Muscle of leg (tissue), 11 donors: ENCODE data around the gene WDR1. TPM values are rescaled to one million over a fixed set of nuclear protein-coding genes. Genes with fewer than 3 reads are reported as not detected.
A peak's percentile ranks its signal among the peaks of the same experiment; 100 is the strongest.

Experiments used
- DNase-seq: peaks from one replicate; pipeline ENCODE4 v3.0.0; 2013
- H3K27ac ChIP-seq: one replicate; pipeline ENCODE4 v1.5.1; 2013; ENCODE audit warnings: mild to moderate bottlenecking, low read length, control low read depth
- H3K27me3 ChIP-seq: one replicate; pipeline ENCODE4 v1.6.1; 2013; ENCODE audit warnings: low read length; ENCODE audit not compliant: control insufficient read depth, insufficient read depth
- H3K36me3 ChIP-seq: one replicate; pipeline ENCODE4 v1.6.1; 2013; ENCODE audit warnings: low read length; ENCODE audit not compliant: control insufficient read depth, insufficient read depth
- H3K4me1 ChIP-seq: one replicate; pipeline ENCODE4 v1.6.1; 2013; ENCODE audit warnings: low read length; ENCODE audit not compliant: control insufficient read depth, insufficient read depth
- H3K4me3 ChIP-seq: one replicate; pipeline ENCODE4 v1.5.1; 2013; ENCODE audit warnings: low read length, control low read depth
- H3K9me3 ChIP-seq: replicated peaks from 2 replicates; pipeline ENCODE4 v1.6.1; 2013; ENCODE audit warnings: low read depth, low read length; ENCODE audit not compliant: control insufficient read depth
- WGBS: methylation state at CpG from one replicate; pipeline ENCODE4 v1.1.5; 2013; ENCODE audit warnings: missing lambda C conversion rate; ENCODE audit not compliant: insufficient coverage; 5-methylcytosine and 5-hydroxymethylcytosine counted together
- polyA plus RNA-seq, 8 donors: library from polyadenylated mRNA; unstranded; fragments of 120-200 nt; gene quantifications; one replicate each; pipeline versions ENCODE4 v1.2.1 to v1.2.3, GENCODE V29; 2013; ENCODE audit warnings: inconsistent platforms in 1 of 8, low replicate concordance in 1 of 8; ENCODE audit not compliant: insufficient read length in 8 of 8, insufficient read depth in 1 of 8
- total RNA-seq: library from RNA; stranded (reverse); fragments of 120-200 nt; gene quantifications from one replicate; pipeline ENCODE4 v1.2.4, GENCODE V29; 2013

WDR1 gene
- total and polyA plus RNA-seq, 9 donors = 97.0 to 178 (median 152) TPM

DNA sequence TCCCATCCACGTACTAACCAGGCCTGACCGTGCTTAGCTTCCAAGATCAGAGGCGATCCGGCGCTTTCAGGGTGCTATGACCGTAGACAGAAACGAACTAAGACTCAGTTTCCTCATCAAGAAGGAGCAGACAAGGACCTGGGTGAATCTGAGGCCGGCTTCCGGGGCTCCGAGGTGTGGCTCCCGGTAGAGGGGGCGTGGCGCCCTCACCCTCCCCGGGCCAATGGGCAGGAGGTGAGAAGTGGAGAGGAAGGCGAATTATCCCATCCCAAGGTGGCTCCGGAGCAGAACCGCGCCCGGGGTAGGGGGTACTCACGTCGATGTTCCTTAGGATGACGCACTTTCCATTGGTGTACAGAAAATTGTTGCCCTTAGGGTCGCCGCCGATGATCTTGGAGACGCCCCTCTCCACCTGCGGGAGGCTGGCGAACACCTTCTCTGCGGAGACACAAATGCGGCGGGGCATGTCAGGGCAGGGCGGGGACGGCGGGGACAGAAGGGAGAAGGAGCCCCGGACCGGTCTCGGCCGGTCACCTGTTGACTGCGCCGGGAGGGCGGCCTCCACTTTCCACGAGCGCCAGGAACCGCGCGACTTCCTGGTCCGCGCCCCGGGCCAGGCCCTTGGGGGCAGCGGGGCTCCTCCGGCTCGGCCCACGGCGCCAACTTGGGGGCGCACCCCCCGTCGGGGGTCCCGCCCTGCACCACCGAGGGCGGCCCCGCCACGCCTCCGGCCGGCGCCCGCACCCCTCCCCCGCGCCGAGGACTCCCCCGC is 616 bp downstream of the WDR1 start:
- Histone ChIP-seq H3K4me3 (peak overlapping the region; percentile 75), H3K27ac (peak overlapping the region; percentile 60), H3K27me3 (no peaks in the 10 kb centered on the region), H3K36me3 (peaks cover 50% of the 10 kb centered on the region), H3K4me1 (peaks cover 66% of the 10 kb centered on the region), H3K9me3 (no peaks in the 10 kb centered on the region)
- 1% methylated on average over 64 of the region's 70 CpGs for WGBS
- DNase-seq = peak; percentile 54

DNA sequence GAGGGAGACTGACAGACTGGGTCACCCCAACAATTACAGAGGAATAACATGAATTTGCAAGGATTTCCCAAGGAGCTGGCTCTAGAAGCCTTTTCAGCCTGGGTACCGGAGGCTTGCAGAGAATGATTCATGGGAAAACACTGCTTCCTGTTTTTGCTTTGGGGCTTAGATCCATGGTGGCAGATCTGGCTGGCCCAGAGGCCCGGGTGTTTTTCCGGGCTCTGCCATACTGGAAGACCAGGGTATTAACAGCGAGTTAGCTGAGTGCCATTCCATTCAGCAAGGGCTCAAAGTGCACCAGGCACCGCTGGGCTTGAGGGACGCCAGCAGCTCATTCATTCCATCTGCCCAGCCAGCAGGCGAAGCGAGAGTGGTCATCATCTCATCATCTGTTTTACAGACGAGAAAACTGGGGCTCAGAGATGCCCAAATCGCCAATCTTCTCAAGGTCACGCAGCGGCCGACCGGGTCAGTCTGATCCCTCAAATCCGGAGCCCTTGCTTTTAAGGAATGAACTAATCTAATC is 1.3 kb downstream of the WDR1 start:
- WGBS = 57% methylated on average over 13 of the region's 15 CpGs
- Histone ChIP-seq H3K36me3 (peaks cover 56% of the 10 kb centered on the region), H3K27me3 (no peaks in the 10 kb centered on the region), H3K27ac (peak overlapping the region; percentile 60), H3K4me3 (peak overlapping the region; percentile 75), H3K4me1 (peaks cover 66% of the 10 kb centered on the region), H3K9me3 (no peaks in the 10 kb centered on the region)
- DNase-seq = no peak

DNA sequence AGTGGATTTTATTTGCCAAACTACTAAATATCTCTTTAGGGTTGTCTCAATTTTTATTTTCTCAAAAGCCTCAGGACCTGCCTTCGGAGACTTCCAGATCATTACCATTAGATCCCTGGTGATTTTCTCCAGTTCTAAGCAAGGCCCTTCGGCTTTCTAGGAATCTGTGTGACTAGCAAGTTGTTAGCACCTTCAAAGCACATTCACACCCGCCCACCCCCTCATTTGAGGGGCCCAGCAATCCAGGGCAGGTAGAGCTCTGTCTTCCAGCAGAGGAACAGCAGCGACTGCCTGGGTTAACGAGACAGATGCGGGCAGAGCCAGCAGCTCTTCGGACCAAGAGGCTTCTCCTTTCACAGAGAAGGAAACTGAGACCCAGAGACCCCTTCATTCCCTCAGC is 2.0 kb downstream of the WDR1 start:
- H3K27ac ChIP-seq = no peak overlapping the region
- no peaks in the 10 kb centered on the region for H3K27me3 ChIP-seq
- H3K4me1 ChIP-seq = peaks cover 68% of the 10 kb centered on the region
- no peak for DNase-seq
- H3K9me3 ChIP-seq = no peaks in the 10 kb centered on the region
- no peak overlapping the region for H3K4me3 ChIP-seq
- WGBS = 56% methylated on average over 7 of the region's 7 CpGs
- H3K36me3 ChIP-seq = peaks cover 61% of the 10 kb centered on the region

DNA sequence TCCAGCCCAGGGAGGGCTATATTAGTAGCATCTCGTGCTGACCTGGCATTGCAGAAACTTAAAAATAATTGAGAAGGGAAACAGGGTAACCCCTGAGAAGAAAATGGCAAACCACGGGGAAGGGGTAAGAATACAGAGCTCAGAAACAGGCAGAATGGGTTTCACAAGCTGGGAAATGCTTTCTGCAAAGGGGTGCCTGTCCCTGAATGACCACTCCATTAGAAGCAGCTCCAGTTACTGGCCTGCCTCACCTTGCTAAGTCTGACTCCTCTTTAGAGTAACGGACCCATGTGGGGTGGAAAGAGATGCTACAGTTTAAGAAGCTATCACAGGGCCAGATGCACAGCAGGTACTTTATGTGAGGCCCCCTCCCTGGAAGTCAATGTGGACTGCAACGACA is 2.5 kb downstream of the WDR1 start:
- 91% methylated on average over 1 of the region's 4 CpGs for whole genome bisulfite sequencing
- Histone ChIP-seq H3K27ac (no peak overlapping the region), H3K4me1 (peaks cover 68% of the 10 kb centered on the region), H3K9me3 (no peaks in the 10 kb centered on the region), H3K27me3 (no peaks in the 10 kb centered on the region), H3K36me3 (peaks cover 65% of the 10 kb centered on the region), H3K4me3 (no peak overlapping the region)
- no peak for DNase-seq

DNA sequence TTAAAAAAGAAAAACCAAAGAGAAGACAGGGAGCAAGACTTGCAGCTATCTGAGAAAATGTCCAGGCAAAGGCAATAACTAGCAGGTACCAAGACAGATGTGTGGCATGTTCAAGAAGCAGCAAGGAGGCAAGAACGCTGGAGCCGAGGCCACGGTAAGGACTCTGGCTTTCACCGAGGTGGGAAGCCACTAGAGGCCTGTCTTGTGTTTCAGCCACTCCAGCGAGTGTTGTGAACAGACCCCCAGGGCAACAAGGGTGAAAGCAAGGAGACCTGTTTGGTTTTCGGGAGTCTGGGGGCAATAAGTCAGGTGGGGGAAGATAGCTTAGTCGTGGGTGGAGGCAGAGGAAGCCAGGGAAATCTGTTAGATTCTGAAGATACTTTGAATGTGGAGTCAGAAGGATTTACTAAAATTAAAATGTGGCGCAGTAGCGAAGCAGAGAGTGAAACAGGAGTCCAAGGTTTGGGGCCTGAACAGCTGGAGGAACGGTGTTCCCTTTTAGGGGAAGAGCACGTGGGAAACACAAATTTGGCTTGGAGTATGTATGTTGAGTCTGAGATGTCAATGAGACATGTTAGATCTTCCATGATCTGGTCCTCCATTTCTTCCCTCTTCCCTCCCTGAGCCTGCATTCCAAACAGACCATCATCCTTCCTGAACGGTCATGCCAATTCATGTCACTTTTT is 3.1 kb downstream of the WDR1 start:
- Histone ChIP-seq H3K27ac (no peak overlapping the region), H3K27me3 (no peaks in the 10 kb centered on the region), H3K4me3 (no peak overlapping the region), H3K4me1 (peaks cover 68% of the 10 kb centered on the region), H3K36me3 (peaks cover 72% of the 10 kb centered on the region), H3K9me3 (no peaks in the 10 kb centered on the region)
- no peak for DNase-seq
- 79% methylated on average over 10 of the region's 12 CpGs for WGBS

DNA sequence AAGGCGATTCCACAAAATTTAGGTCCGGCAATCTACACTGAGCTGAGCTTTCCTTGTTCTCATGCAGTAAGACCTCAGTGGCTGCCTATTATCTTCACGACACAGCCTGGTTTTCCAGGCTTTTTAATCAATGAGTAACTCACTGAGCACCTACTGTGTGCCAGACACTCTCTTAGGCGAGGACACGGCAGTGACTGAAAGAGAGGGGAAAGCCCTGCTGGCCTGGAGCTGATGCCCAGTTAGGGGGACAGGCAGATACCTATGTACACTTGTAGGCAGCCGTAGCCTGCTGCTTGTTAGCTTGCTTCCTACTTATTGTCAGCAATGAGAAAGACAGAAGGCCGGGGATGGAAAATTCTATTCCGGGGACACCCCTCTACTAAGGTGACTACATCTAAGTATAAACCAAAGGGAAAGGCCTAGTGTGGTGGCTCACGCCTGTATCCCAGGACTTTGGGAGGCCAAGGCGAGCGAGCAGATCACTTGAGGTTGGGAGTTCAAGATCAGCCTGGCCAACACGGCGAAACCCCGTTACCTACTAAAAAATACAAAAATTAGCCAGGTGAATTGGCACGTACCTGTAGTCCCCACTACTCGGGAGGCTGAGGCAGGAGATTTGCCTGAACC is 3.8 kb downstream of the WDR1 start:
- no peak overlapping the region for H3K4me3 ChIP-seq
- H3K27me3 ChIP-seq = no peaks in the 10 kb centered on the region
- DNase-seq = no peak
- H3K27ac ChIP-seq = no peak overlapping the region
- peaks cover 79% of the 10 kb centered on the region for H3K36me3 ChIP-seq
- H3K9me3 ChIP-seq = no peaks in the 10 kb centered on the region
- peaks cover 68% of the 10 kb centered on the region for H3K4me1 ChIP-seq
- 94% methylated on average over 13 of the region's 16 CpGs for WGBS

DNA sequence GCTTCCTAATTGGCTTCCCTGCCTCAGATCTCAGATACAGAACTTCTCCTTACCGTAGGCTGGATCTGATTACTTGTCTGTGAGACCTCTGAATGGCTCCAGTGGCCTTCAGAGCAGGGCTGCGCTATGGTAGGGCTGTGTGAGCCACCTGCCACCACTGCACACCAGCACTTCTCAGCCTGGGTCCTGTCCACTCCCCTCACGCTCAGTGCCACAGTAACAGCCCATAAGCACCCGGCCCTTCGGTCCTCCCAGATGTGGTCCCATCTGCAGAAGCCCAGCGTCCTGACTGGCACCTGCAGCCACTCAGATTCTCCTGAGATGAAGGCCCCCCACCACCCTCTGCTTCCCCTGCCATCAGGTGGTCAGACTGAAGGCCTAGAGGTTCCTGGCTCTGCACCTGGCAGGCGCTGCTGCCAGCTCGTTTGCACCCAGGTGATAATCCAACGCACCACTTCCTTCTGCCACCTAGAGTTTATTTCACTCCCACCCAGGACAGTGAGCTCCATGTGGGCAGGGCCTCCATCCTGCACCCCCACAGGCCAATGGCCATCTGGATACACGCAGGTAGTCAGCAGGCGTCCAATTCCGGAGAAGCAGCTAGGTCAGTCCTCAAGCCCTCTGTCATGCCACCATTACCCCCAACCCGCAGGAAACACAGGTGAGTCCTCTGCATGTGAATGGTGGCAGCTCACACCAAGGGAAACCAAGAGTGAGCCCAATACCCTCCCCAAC is 5.4 kb downstream of the WDR1 start:
- no peak for DNase-seq
- Histone ChIP-seq H3K36me3 (peaks cover 87% of the 10 kb centered on the region), H3K4me1 (peaks cover 77% of the 10 kb centered on the region), H3K27ac (no peak overlapping the region), H3K9me3 (no peaks in the 10 kb centered on the region), H3K4me3 (no peak overlapping the region), H3K27me3 (no peaks in the 10 kb centered on the region)
- 88% methylated on average over 9 of the region's 13 CpGs for WGBS

DNA sequence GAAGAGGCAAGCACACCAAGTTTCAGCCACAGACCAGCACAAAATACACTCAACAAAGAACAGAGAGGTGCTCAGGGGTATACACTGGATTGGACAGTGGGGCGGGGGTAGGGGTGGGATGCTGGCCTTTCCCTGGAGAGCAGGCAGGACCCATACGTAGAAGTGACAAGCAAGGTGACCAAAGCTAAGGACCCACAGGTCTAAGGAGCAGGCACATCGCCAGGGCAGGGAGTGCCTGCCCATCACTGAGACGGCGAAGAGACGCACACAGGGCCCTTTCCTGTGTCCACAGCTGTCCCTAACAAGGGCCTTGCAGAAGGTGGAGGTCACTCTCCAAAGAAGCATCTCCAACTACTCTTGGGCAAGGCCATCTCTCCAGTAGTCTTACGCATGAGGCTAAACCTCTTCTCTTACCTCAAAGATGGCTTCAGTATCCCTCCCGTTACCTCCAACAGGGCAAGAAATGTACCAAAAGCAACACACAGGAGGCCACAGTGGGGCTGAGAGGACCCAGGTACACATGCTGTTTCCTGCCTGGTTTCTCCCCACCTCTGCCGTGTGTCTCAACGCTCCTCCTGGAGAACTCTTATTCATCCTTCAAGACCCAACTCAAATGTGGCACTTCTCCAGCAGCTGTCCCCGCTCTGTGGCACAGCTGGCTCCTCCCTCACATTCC is 6.5 kb downstream of the WDR1 start:
- Histone ChIP-seq H3K27me3 (no peaks in the 10 kb centered on the region), H3K4me1 (peaks cover 70% of the 10 kb centered on the region), H3K4me3 (no peak overlapping the region), H3K9me3 (no peaks in the 10 kb centered on the region), H3K27ac (no peak overlapping the region), H3K36me3 (peaks cover 79% of the 10 kb centered on the region)
- no peak for DNase-seq
- WGBS = 93% methylated on average over 11 of the region's 11 CpGs

DNA sequence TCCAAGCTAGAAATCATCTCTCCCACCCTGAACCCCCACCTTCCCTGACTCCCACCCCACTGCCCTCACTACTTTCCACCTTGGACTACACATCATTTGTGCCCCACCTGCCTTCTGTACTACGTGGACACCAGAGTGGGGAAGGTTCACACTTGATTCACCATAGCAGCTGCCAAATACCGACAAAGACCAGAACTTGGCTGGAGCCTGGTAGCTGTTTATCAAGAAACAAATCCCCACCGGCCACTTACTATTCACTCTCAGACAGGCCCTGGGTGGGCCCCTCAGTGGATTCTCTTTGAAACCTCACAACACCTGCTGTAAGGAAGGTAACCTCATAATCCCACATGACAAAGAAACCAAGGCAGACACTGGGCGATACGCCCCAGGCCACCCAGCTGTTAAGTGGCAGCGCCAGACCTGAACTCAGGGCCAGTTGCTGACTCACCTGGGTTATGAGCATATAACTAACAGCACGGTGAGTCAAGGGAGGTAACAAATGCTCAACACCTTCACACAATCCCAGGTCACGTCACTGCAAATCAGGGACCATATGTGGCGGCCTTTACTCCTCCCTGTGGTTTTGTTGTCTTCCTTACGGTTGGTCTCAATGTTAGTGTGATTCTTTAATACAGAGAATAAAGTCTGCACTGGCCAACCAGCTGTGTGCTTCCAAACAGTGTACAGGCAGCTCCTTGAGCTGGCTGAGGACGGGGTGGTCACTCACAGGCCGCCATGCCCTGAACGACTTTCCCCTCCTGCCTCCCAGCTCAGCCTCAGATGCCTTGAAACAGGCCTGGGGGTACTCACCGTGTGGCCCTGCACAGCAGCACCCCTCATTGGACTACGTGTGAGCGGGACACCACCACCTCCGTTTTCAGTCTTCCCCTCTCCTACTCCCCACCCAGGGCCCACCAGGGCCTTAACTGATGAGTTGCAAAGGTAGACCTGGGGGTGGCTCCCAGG is 7.5 kb downstream of the WDR1 start:
- DNase-seq = no peak

More for the DNA sequence above, 7.5 kb downstream of the WDR1 start:
- Histone ChIP-seq H3K4me1 (peaks cover 71% of the 10 kb centered on the region), H3K36me3 (peaks cover 68% of the 10 kb centered on the region), H3K4me3 (no peak overlapping the region), H3K27me3 (no peaks in the 10 kb centered on the region), H3K27ac (peak overlapping the region; percentile 33), H3K9me3 (no peaks in the 10 kb centered on the region)
- 68% methylated on average over 5 of the region's 17 CpGs for WGBS
